ENCODE measurements around the gene RPL12. TPM values are rescaled to one million over a fixed set of nuclear protein-coding genes. Genes with fewer than 3 reads are reported as not detected.
A peak's percentile ranks its signal among the peaks of the same experiment; 100 is the strongest.

RPL12 gene
- total RNA-seq (2021): 1,648 and 1,717 TPM in 2 replicates
- percentile 99 among the genes with signal in this experiment for Bru-seq, nascent RNA
- percentile 99 among the genes with signal in this experiment for BruChase-seq, experiment 1, labeled RNA remaining after a 2-hour chase
- BruChase-seq, experiment 2, labeled RNA remaining after a 6-hour chase: percentile 99 among the genes with signal in this experiment
- long read RNA-seq, transcript RPL12-201 (7 exons, 633 nt): major isoform, 666 of 758 reads
- long read RNA-seq, partial matches to known transcripts: 86 of 758 reads
- long read RNA-seq, other reads (novel, unspliced or antisense): 4 of 758 reads

DNA sequence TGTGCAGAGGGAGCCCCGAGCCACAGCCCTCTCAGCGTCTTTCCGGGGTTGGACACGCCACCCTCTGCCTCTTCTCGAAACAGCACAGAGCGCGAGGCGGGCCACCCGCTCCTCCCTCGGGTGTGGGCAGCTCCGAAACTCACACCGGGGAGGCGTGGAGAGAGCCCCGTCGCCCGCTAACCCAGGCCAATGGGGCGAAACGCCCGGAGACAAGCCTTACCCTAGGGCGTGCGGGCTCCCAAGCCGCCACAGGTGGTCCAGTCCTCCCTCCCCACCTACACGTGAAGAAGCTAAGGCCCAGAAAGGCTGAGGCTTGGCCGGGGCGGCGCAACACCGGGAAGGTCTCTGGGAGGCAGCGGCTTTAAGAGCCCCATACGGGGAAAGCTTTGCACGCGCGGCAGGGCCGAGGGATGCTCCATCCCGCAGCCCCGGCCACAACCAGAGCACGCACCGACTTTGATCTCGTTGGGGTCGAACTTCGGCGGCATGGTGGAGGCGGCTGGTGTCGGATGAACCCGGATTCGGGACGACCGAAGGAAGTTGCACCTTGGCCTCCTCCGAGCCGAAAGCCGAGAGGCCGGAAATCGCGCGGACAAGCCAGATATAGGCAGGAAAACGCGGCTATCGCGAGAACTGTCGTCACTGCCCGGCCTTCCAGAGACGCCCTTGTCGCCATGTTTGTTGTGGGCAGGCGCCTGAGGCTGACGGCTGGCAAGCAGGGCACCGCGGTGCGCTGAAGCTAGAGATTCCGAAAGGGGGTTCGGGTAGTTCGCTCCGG is at the start of gene RPL12, which contains the start of gene LRSAM1:
RPL12 (minus strand) TSS at position 577 of the 778 bp plus-strand sequence; CDS start at position 488, 89 bp downstream.
LRSAM1 (plus strand) TSS at position 681 of the 778 bp plus-strand sequence. CDS start 3,018 bp downstream, outside the sequence.
- H3K4me1 ChIP-seq (replicated peaks; ENCODE audit: insufficient read depth): peaks cover 23% of the 10 kb centered on the region
- TF ChIP-seq, protein P1, sequence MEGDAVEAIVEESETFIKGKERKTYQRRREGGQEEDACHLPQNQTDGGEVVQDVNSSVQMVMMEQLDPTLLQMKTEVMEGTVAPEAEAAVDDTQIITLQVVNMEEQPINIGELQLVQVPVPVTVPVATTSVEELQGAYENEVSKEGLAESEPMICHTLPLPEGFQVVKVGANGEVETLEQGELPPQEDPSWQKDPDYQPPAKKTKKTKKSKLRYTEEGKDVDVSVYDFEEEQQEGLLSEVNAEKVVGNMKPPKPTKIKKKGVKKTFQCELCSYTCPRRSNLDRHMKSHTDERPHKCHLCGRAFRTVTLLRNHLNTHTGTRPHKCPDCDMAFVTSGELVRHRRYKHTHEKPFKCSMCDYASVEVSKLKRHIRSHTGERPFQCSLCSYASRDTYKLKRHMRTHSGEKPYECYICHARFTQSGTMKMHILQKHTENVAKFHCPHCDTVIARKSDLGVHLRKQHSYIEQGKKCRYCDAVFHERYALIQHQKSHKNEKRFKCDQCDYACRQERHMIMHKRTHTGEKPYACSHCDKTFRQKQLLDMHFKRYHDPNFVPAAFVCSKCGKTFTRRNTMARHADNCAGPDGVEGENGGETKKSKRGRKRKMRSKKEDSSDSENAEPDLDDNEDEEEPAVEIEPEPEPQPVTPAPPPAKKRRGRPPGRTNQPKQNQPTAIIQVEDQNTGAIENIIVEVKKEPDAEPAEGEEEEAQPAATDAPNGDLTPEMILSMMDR (conservative IDR thresholded peaks at IDR 0.05): no peak
- no peak for TF ChIP-seq EZH2 (IDR thresholded peaks at IDR 0.05; ENCODE audit: low read depth)
- H3K9me3 ChIP-seq (ENCODE audit: insufficient read depth, low read depth): no peaks in the 10 kb centered on the region
- intact Hi-C loops (cut with micrococcal nuclease; ENCODE audit: unreplicated experiment): loop anchor here (2.0 to 10.0 kb wide), 3 partner anchors 26 to 506 kb away; partner anchors contain the start of gene ZNF79
- peak; percentile 78 to 97 for DNase-seq
- ChIA-PET CTCF (interaction anchor here (0.7 to 1.5 kb wide), 2 partner anchors 284 to 350 kb away, joined by 3 read pairs; partner anchors contain the start of gene TOR2A), POLR2A (ENCODE audit: unreplicated experiment) (interaction anchor here (0.6 to 1.2 kb wide), 6 partner anchors 27 to 1884 kb away, joined by 3 read pairs; partner anchors contain the start of genes SLC2A8 and ZNF79)
- H3K36me3 ChIP-seq (ENCODE audit: low read depth): peaks cover 49% of the 10 kb centered on the region
- H4K20me1 ChIP-seq (ENCODE audit: insufficient read depth): peaks cover 44% of the 10 kb centered on the region
- no peaks in the 10 kb centered on the region for H3K9me2 ChIP-seq (ENCODE audit: insufficient read depth)
- peaks cover 51% of the 10 kb centered on the region for H3F3A ChIP-seq (ENCODE audit: insufficient read depth, low read depth)
- no TSS peak for BruUV-seq (replicated peaks)
- H3K4me2 ChIP-seq: peak within 1 kb of the TSS; percentile 98
- H3K4me3 ChIP-seq: peak within 1 kb of the TSS; percentile 99
- H2AFZ ChIP-seq: peak within 1 kb of the TSS; percentile 88
- peaks cover 46% of the 10 kb centered on the region for H3K79me2 ChIP-seq (ENCODE audit: low read depth)
- H3K27ac ChIP-seq: peak within 1 kb of the TSS; percentile 95
- H3K27me3 ChIP-seq (ENCODE audit: insufficient read depth, low read depth): no peaks in the 10 kb centered on the region

DNA sequence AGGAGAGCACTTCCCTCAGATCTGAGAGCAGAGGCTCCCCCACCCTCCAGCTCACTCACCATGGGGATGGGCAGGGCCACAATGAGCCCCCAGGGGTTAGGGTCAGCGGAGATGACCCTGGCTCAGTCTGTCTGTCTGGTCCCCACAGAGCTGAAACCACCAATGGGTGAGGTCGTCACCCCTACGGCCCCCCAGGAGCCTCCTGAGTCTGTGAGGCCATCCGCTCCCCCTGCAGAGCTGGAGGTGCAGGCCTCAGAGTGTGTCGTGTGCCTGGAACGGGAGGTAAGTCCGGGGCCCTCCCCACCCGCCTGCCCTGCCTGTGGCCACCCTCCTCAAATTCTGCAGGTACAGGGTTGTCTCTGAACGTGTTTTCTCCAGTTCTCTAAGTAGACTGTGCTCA is 49.7 kb upstream of the RPL12 start:
- intact Hi-C loops (cut with micrococcal nuclease; ENCODE audit: unreplicated experiment): loop anchor here (5.0 kb wide), 1 partner anchor 416 kb away; the partner anchor contains the start of gene ST6GALNAC4
- Histone ChIP-seq H3F3A (ENCODE audit: insufficient read depth, low read depth) (peaks cover 48% of the 10 kb centered on the region), H3K79me2 (ENCODE audit: low read depth) (no peaks in the 10 kb centered on the region), H3K4me2 (no peak overlapping the region), H3K9me2 (ENCODE audit: insufficient read depth) (no peaks in the 10 kb centered on the region), H2AFZ (no peak overlapping the region), H3K9me3 (ENCODE audit: insufficient read depth, low read depth) (no peaks in the 10 kb centered on the region), H3K27ac (no peak overlapping the region), H4K20me1 (ENCODE audit: insufficient read depth) (peaks cover 9% of the 10 kb centered on the region; the same call in 1 of the 2 replicates), H3K36me3 (ENCODE audit: low read depth) (peaks cover 4% of the 10 kb centered on the region; the same call in 1 of the 2 replicates), H3K27me3 (ENCODE audit: insufficient read depth, low read depth) (no peaks in the 10 kb centered on the region), H3K4me3 (no peak overlapping the region), H3K4me1 (replicated peaks; ENCODE audit: insufficient read depth) (peaks cover 14% of the 10 kb centered on the region)
- no peak for DNase-seq
- no TSS peak for BruUV-seq (replicated peaks)
- TF ChIP-seq, protein P1 (conservative IDR thresholded peaks at IDR 0.05): no peak
- TF ChIP-seq EZH2 (IDR thresholded peaks at IDR 0.05; ENCODE audit: low read depth): no peak
- POLR2A ChIA-PET (ENCODE audit: unreplicated experiment): interaction anchor here (0.5 kb wide), 1 partner anchor 926 kb away, joined by 3 read pairs; no protein-coding TSS in a partner anchor
- CTCF ChIA-PET: no interaction called here

DNA sequence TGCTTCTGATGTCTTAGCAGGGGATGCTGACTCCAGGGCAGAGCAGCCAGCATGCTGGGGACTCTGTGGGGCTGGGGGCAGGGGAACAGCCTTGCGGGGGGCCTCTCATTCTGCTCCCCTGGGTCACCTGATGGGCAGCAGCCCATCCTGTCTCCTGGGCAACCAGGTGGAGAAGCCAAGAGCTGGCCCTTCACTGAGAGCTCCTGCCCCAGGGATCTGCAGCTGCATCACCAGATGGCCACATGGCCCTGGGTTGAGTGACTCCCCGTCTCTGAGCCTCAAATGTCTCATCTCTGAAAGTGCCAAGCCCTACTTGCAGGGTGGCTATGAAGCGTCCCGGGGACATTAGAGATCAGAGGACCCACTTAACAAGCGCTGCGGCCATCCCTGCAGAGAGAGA is 49.2 kb upstream of the RPL12 start:
- no peak overlapping the region for H3K27ac ChIP-seq
- no peak overlapping the region for H3K4me3 ChIP-seq
- peaks cover 4% of the 10 kb centered on the region for H3K36me3 ChIP-seq (ENCODE audit: low read depth)
- ChIA-PET POLR2A (ENCODE audit: unreplicated experiment) (interaction anchor here (0.5 kb wide), 1 partner anchor 925 kb away, joined by 3 read pairs; no protein-coding TSS in a partner anchor), CTCF (no interaction called here)
- no peak for DNase-seq
- H3K27me3 ChIP-seq (ENCODE audit: insufficient read depth, low read depth): no peaks in the 10 kb centered on the region
- H3K79me2 ChIP-seq (ENCODE audit: low read depth): no peaks in the 10 kb centered on the region
- no TSS peak for BruUV-seq (replicated peaks)
- H3K9me2 ChIP-seq (ENCODE audit: insufficient read depth): no peaks in the 10 kb centered on the region
- H3K9me3 ChIP-seq (ENCODE audit: insufficient read depth, low read depth): no peaks in the 10 kb centered on the region
- peaks cover 52% of the 10 kb centered on the region for H3F3A ChIP-seq (ENCODE audit: insufficient read depth, low read depth)
- H4K20me1 ChIP-seq (ENCODE audit: insufficient read depth): peaks cover 9% of the 10 kb centered on the region; the same call in 1 of the 2 replicates
- no peak overlapping the region for H3K4me2 ChIP-seq
- peaks cover 14% of the 10 kb centered on the region for H3K4me1 ChIP-seq (replicated peaks; ENCODE audit: insufficient read depth)
- TF ChIP-seq, protein P1 (conservative IDR thresholded peaks at IDR 0.05): no peak
- no peak for TF ChIP-seq EZH2 (IDR thresholded peaks at IDR 0.05; ENCODE audit: low read depth)
- H2AFZ ChIP-seq: no peak overlapping the region
- intact Hi-C loops (cut with micrococcal nuclease; ENCODE audit: unreplicated experiment): loop anchor here (5.0 kb wide), 1 partner anchor 417 kb away; the partner anchor contains the start of gene ST6GALNAC4
